PFSK-1 (cell line): ENCODE results near the gene CD44.

Experiments used
- POLR2AphosphoS5 ChIP-seq: IDR thresholded peaks from 2 replicates; pipeline ENCODE4 v1.6.1; 2012; ENCODE audit warnings: low read depth, mild to moderate bottlenecking, control low read depth, low read length, moderate library complexity
- TAF1 ChIP-seq: IDR thresholded peaks from 2 replicates; pipeline ENCODE4 v1.6.1; 2012; ENCODE audit warnings: low read length, control low read depth, borderline replicate concordance; ENCODE audit not compliant: insufficient read depth

- TF ChIP-seq POLR2AphosphoS5 (no peak), TAF1 (no peak)
Measured at GRCh38 chr11:35232891-35233330, 93.9 kb downstream of the CD44 start.
